DND-41 (cell line): ENCODE measurements around the gene KRTAP23-1.

Experiments used
- CTCF ChIP-seq: IDR thresholded peaks from 2 replicates; pipeline ENCODE4 v1.5.1; 2012; ENCODE audit warnings: borderline replicate concordance, low read length, moderate library complexity, mild to moderate bottlenecking; ENCODE audit not compliant: poor library complexity, severe bottlenecking; ENCODE audit errors: extremely low read depth
- EZH2 ChIP-seq: IDR thresholded peaks from 3 replicates; pipeline ENCODE4 v1.6.1; 2012; ENCODE audit warnings: borderline replicate concordance, low read depth, mild to moderate bottlenecking, moderate library complexity, low read length, inconsistent platforms; ENCODE audit not compliant: severe bottlenecking

- TF ChIP-seq CTCF (no peak), EZH2 (no peak)
Observed at GRCh38 chr21:30395731-30396130, 47.3 kb upstream of the KRTAP23-1 start, which contains the start of gene KRTAP13-1.
